Posterior cingulate gyrus (tissue), 11 donors: ENCODE data around the gene LBR.
A peak's percentile ranks its signal among the peaks of the same experiment; 100 is the strongest.
"Not testable (repeated sequence)": the region's sequence is repeated elsewhere in the genome, so short reads cannot be mapped to it uniquely, and the experiment has no call there.

Source experiments
- DNase-seq, 10 donors: peaks; one replicate each; pipeline versions ENCODE4 v3.0.0 to v3.0.0-alpha.2; 2020 to 2021; ENCODE audit warnings: mixed read lengths in 3 of 10
- intact Hi-C: fragments of 100-400 bp; cut with DNase I; formaldehyde crosslinking; loops from one replicate; pipeline ENCODE4 v1.15.1; 2023

LBR gene

GRCh38 chr1:225427235-225428067 lies at the start of gene LBR:
Gene LBR (minus strand): TSS chr1:225428038. CDS start chr1:225424075, 3,963 bp downstream.
- DNase-seq, result peak in 6 of 10 donors; percentile 25 to 89 (median 71)
- intact Hi-C loops, result loop anchor here (2.0 kb wide), 1 partner anchor 635 kb away; the partner anchor contains the start of gene H3-3A

- DNase-seq, result no peak
- intact Hi-C loops, result no loop called here
These were observed 49.6 kb upstream of the LBR start for GRCh38 chr1:225477296-225477911.

- intact Hi-C loops, result no loop called here
- peak in 1 of 10 donors; percentile 37 for DNase-seq
These were observed 48.7 kb upstream of the LBR start for GRCh38 chr1:225476538-225476988.

- DNase-seq, result peak in 1 of 10 donors; percentile 29
- intact Hi-C loops, result no loop called here
These were observed 48.3 kb upstream of the LBR start for GRCh38 chr1:225476100-225476511.

- peak in 9 of 10 donors; percentile 52 to 95 (median 63) for DNase-seq
- intact Hi-C loops, result loop anchor here (1.0 kb wide), 3 partner anchors 180 to 501 kb away; no protein-coding TSS in a partner anchor
These were observed 47.4 kb upstream of the LBR start for GRCh38 chr1:225474986-225475820.

GRCh38 chr1:225474439-225474985 lies 46.7 kb upstream of the LBR start:
- intact Hi-C loops, result no loop called here
- no peak for DNase-seq

- intact Hi-C loops, result not testable (repeated sequence)
These were observed 46.0 kb upstream of the LBR start for GRCh38 chr1:225473676-225474438.

GRCh38 chr1:225473266-225473665 lies 45.4 kb upstream of the LBR start:
- intact Hi-C loops, result not testable (repeated sequence)
- DNase-seq, result peak in 4 of 10 donors; percentile 32 to 89 (median 64)

More at GRCh38 chr1:225473676-225474438, 46.0 kb upstream of the LBR start:
- peak in 1 of 10 donors; percentile 63 for DNase-seq

- DNase-seq, result peak in 1 of 10 donors; percentile 84
- intact Hi-C loops, result no loop called here
These were observed 43.8 kb upstream of the LBR start for GRCh38 chr1:225471453-225472301.

- intact Hi-C loops, result no loop called here
- peak in 1 of 10 donors; percentile 77 for DNase-seq
These were observed 43.2 kb upstream of the LBR start for GRCh38 chr1:225471109-225471452.

GRCh38 chr1:225470211-225471108 lies 42.6 kb upstream of the LBR start:
- intact Hi-C loops, result no loop called here
- DNase-seq, result peak in 1 of 10 donors; percentile 83

GRCh38 chr1:225469051-225469450 lies 41.2 kb upstream of the LBR start:
- peak in 1 of 10 donors; percentile 43 for DNase-seq
- intact Hi-C loops, result no loop called here

- DNase-seq, result peak in 1 of 10 donors; percentile 49
- intact Hi-C loops, result no loop called here
These were observed 40.6 kb upstream of the LBR start for GRCh38 chr1:225468270-225469020.

- intact Hi-C loops, result no loop called here
- peak in 4 of 10 donors; percentile 30 to 88 (median 68) for DNase-seq
These were observed 39.6 kb upstream of the LBR start for GRCh38 chr1:225467193-225468020.

GRCh38 chr1:225466848-225467192 lies 39.0 kb upstream of the LBR start:
- peak in 1 of 10 donors; percentile 12 for DNase-seq
- intact Hi-C loops, result no loop called here
